H1 (cell line): ENCODE data around the gene AIFM2. TPM values are rescaled to one million over a fixed set of nuclear protein-coding genes. Genes with fewer than 3 reads are reported as not detected.

ENCODE experiments used
- CTCF ChIA-PET: fragments of 300-600 bp; sonication (Branson Sonifier 250); formaldehyde crosslinking; loops from one replicate; lab custom pipeline; 2021; ENCODE audit not compliant: partially characterized antibody; lab: Charles Lee
- POLR2A ChIA-PET: fragments of 300-600 bp; sonication (Branson Sonifier 250); formaldehyde crosslinking; loops from one replicate; lab custom pipeline; 2021; ENCODE audit warnings: inconsistent platforms; ENCODE audit not compliant: partially characterized antibody; lab: Charles Lee
- DNase-seq, 2 experiments: peaks; one replicate each; pipeline versions ENCODE4 v3.0.0 to v3.0.0-alpha.2; 2010 to 2022; ENCODE audit warnings: low spot score in 2 of 2, low read depth in 1 of 2, mixed read lengths in 1 of 2
- FAIRE-seq: peaks from 2 replicates; lab custom pipeline; 2011; peaks lifted over from hg19 to GRCh38; lab: Jason Lieb, UNC
- H2AFZ ChIP-seq: 2 replicates; pipeline ENCODE4 v1.8.1; 2012; ENCODE audit warnings: low read length, inconsistent platforms
- H2AK5ac ChIP-seq: 2 replicates; pipeline ENCODE4 v1.6.1; 2013; ENCODE audit warnings: low read depth, low read length
- H2BK120ac ChIP-seq: replicated peaks from 2 replicates; pipeline ENCODE3; 2013; ENCODE audit warnings: low read depth, low read length, inconsistent platforms
- H2BK12ac ChIP-seq: 2 replicates; pipeline ENCODE4 v1.6.1; 2013; ENCODE audit warnings: low read depth, low read length
- H2BK15ac ChIP-seq: 2 replicates; pipeline ENCODE4 v1.6.1; 2013; ENCODE audit warnings: low read length
- H2BK20ac ChIP-seq: 2 replicates; pipeline ENCODE4 v1.6.1; 2013; ENCODE audit warnings: low read length
- H2BK5ac ChIP-seq: 2 replicates; pipeline ENCODE4 v1.6.1; 2013; ENCODE audit warnings: low read depth, low read length
- H3K14ac ChIP-seq: 2 replicates; pipeline ENCODE4 v1.6.1; 2013; ENCODE audit warnings: inconsistent platforms; ENCODE audit not compliant: insufficient read length
- H3K18ac ChIP-seq: 2 replicates; pipeline ENCODE4 v1.6.1; 2013; ENCODE audit warnings: low read length; ENCODE audit errors: extremely low read depth
- H3K23ac ChIP-seq: 2 replicates; pipeline ENCODE4 v1.6.1; 2013; ENCODE audit warnings: inconsistent platforms; ENCODE audit not compliant: insufficient read length
- H3K23me2 ChIP-seq: 2 replicates; pipeline ENCODE4 v1.6.1; 2013; ENCODE audit warnings: low read depth, low read length
- H3K27ac ChIP-seq: 2 replicates; pipeline ENCODE4 v1.6.1; 2011; ENCODE audit warnings: low read depth, low read length, inconsistent platforms
- H3K27me3 ChIP-seq, 4 experiments: replicated peaks in 1 of 4; 1 replicate in 1 of 4; 2 replicates in 3 of 4; pipeline versions ENCODE4 v1.6.1 to v1.8.1; 2011 to 2013; ENCODE audit warnings: low read length in 3 of 4, mild to moderate bottlenecking in 3 of 4, inconsistent platforms in 2 of 4, mixed read lengths in 2 of 4, moderate library complexity in 1 of 4; ENCODE audit not compliant: control insufficient read depth in 3 of 4, insufficient read depth in 3 of 4; ENCODE audit errors: extremely low read depth in 1 of 4
- H3K36me3 ChIP-seq, 4 experiments: 2 replicates each; pipeline versions ENCODE4 v1.6.1 to v1.8.1; 2011 to 2013; ENCODE audit warnings: mild to moderate bottlenecking in 4 of 4, low read length in 3 of 4, moderate library complexity in 2 of 4, control low read depth in 1 of 4, inconsistent platforms in 1 of 4; ENCODE audit not compliant: insufficient read depth in 4 of 4, control insufficient read depth in 2 of 4
- H3K4ac ChIP-seq: replicated peaks from 2 replicates; pipeline ENCODE3; 2013; ENCODE audit warnings: low read length, low read depth, mixed read lengths, inconsistent platforms; ENCODE audit not compliant: insufficient read length
- H3K4me1 ChIP-seq, 4 experiments: replicated peaks in 1 of 4; 1 replicate in 1 of 4; 2 replicates in 3 of 4; pipeline versions ENCODE4 v1.6.1 to v1.8.1; 2011 to 2013; ENCODE audit warnings: low read length in 3 of 4, inconsistent platforms in 2 of 4, mixed read lengths in 1 of 4; ENCODE audit not compliant: insufficient read depth in 4 of 4, control insufficient read depth in 3 of 4
- H3K4me2 ChIP-seq, 2 experiments: 2 replicates each; pipeline versions ENCODE4 v1.6.1 to v1.8.1; 2011 to 2013; ENCODE audit warnings: low read depth in 2 of 2, low read length in 2 of 2, control low read depth in 1 of 2, inconsistent platforms in 1 of 2, mild to moderate bottlenecking in 1 of 2; ENCODE audit not compliant: insufficient read depth in 1 of 2
- H3K4me3 ChIP-seq, 4 experiments: fragments of 200-600, 300-600 bp in 1 of 4; sonication (generic), shearing (Covaris generic), sonication (Bioruptor Twin) in 1 of 4; 2 replicates each; pipeline versions ENCODE4 v1.5.1 to v1.8.1; 2011 to 2016; ENCODE audit warnings: low read length in 4 of 4, low read depth in 3 of 4, control low read depth in 2 of 4, inconsistent platforms in 2 of 4, mild to moderate bottlenecking in 2 of 4, mixed read lengths in 1 of 4, moderate library complexity in 1 of 4; ENCODE audit not compliant: insufficient read depth in 2 of 4; ENCODE audit errors: extremely low read depth in 1 of 4
- H3K56ac ChIP-seq: replicated peaks from 2 replicates; pipeline ENCODE3; 2013; ENCODE audit warnings: low read depth, mild to moderate bottlenecking, mixed read lengths, low read length, inconsistent platforms; ENCODE audit not compliant: insufficient read length
- H3K79me1 ChIP-seq: 2 replicates; pipeline ENCODE4 v1.6.1; 2013; ENCODE audit warnings: low read depth, low read length, control low read depth
- H3K79me2 ChIP-seq, 2 experiments: 2 replicates each; pipeline versions ENCODE4 v1.6.1 to v1.8.1; 2012 to 2013; ENCODE audit warnings: low read length in 2 of 2, mild to moderate bottlenecking in 2 of 2, inconsistent platforms in 1 of 2; ENCODE audit not compliant: insufficient read depth in 2 of 2, control insufficient read depth in 1 of 2
- H3K9ac ChIP-seq, 4 experiments: replicated peaks in 1 of 4; 1 replicate in 1 of 4; 2 replicates in 3 of 4; pipeline versions ENCODE4 v1.6.1 to v1.8.1; 2011 to 2013; ENCODE audit warnings: low read depth in 3 of 4, low read length in 3 of 4, control low read depth in 2 of 4, mild to moderate bottlenecking in 2 of 4, moderate library complexity in 2 of 4, inconsistent platforms in 1 of 4; ENCODE audit errors: extremely low read depth in 1 of 4
- H3K9me3 ChIP-seq, 2 experiments: 2 replicates each; pipeline versions ENCODE4 v1.6.1 to v1.8.1; 2012 to 2013; ENCODE audit warnings: mild to moderate bottlenecking in 2 of 2, moderate library complexity in 2 of 2, control low read depth in 1 of 2, inconsistent platforms in 1 of 2, low read depth in 1 of 2, low read length in 1 of 2, mixed read lengths in 1 of 2; ENCODE audit not compliant: insufficient read depth in 2 of 2
- H4K20me1 ChIP-seq, 2 experiments: replicated peaks in 1 of 2; 2 replicates each; pipeline versions ENCODE3 to v1.8.1; 2011 to 2013; ENCODE audit warnings: inconsistent platforms in 2 of 2, low read length in 2 of 2, mild to moderate bottlenecking in 1 of 2; ENCODE audit not compliant: insufficient read depth in 2 of 2, control insufficient read depth in 1 of 2
- H4K5ac ChIP-seq: 2 replicates; pipeline ENCODE4 v1.6.1; 2013; ENCODE audit warnings: low read length, low read depth, mixed read lengths, inconsistent platforms; ENCODE audit not compliant: insufficient read length
- H4K8ac ChIP-seq: 2 replicates; pipeline ENCODE4 v1.8.0; 2013; ENCODE audit warnings: mild to moderate bottlenecking, moderate library complexity, low read length, inconsistent platforms; ENCODE audit not compliant: insufficient read depth; ENCODE audit errors: extremely low read depth
- H4K91ac ChIP-seq: replicated peaks from 2 replicates; pipeline ENCODE3; 2013; ENCODE audit warnings: low read length, mixed read lengths, inconsistent platforms; ENCODE audit not compliant: insufficient read length
- HDAC6 ChIP-seq: IDR thresholded peaks from one replicate; pipeline ENCODE4 v1.7.1; 2012; ENCODE audit warnings: low read depth, mild to moderate bottlenecking, inconsistent platforms, low read length, moderate library complexity
- WGBS, 2 experiments: shearing (Covaris generic) in 1 of 2; methylation state at CpG; one replicate each; pipeline versions ENCODE4 v1.1.6 to v1.1.7; 2013 to 2015; ENCODE audit warnings: low lambda C conversion rate in 2 of 2, mixed read lengths in 2 of 2, inconsistent platforms in 1 of 2, low coverage in 1 of 2, missing lambda C conversion rate in 1 of 2; ENCODE audit not compliant: insufficient replicate concordance in 2 of 2, insufficient coverage in 1 of 2, insufficient read length in 1 of 2; ENCODE audit errors: extremely low coverage in 1 of 2, missing lambda C conversion rate in 1 of 2; 5-methylcytosine and 5-hydroxymethylcytosine counted together
- polyA plus RNA-seq, 7 experiments: library from polyadenylated mRNA; depleted of rRNA in 3 of 7; stranded (reverse) in 5 of 7; unstranded in 2 of 7; fragments of >200 nt in 5 of 7; fragments of 200-250 nt in 2 of 7; gene quantifications; 1 replicate in 5 of 7; 2 replicates in 1 of 7; 4 replicates in 1 of 7; pipeline versions ENCODE4 v1.2.1 to v1.2.3, GENCODE V29; 2011 to 2013; ENCODE audit warnings: missing spikeins in 2 of 7, mixed read lengths in 2 of 7
- total RNA-seq: library from RNA; stranded (reverse); fragmentation: NEBNext Ultra II Directional; extraction: Animal tissue kit (Norgen Biotek cat#: 25700); gene quantifications from 2 replicates; pipeline ENCODE4 v1.2.1, GENCODE V29; 2021

AIFM2 gene
- total and polyA plus RNA-seq, 2 of the 8 experiments (the other 6 are each of a cell fraction or from before 2014, with no cell fraction given): 4.0 TPM

DNA sequence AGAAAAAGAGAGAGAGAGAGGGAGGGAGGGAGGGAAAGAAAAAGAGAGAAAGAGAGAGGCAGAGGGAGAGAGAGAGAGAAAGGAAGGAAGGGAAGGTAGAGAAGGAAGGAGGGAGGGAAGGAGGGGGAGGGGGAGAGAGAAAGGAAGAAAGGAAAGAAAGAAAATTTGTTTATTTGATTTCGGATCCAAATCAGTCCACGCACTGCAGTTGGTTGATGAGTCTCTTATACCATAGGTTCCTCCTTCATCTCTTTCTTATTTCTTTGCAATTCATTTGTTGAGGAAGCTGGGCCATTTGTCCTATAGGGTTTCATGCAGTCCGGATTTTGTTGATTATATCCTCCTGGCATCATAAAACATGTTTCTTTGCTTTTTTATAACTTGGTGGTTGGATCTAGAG lies 34.4 kb downstream of the AIFM2 start:
- Histone ChIP-seq H4K8ac (no peak overlapping the region), H2BK20ac (no peak overlapping the region), H3K79me1 (no peaks in the 10 kb centered on the region), H2BK12ac (no peak overlapping the region), H4K5ac (no peak overlapping the region), H2AK5ac (no peak overlapping the region), H2BK120ac (no peak overlapping the region), H3K4me1 (no peaks in the 10 kb centered on the region), H3K4me2 (no peak overlapping the region), H3K9ac (no peak overlapping the region), H2AFZ (no peak overlapping the region), H3K4ac (no peak overlapping the region), H3K14ac (no peak overlapping the region), H3K56ac (no peak overlapping the region), H2BK5ac (no peak overlapping the region), H4K20me1 (no peaks in the 10 kb centered on the region), H3K9me3 (no peaks in the 10 kb centered on the region), H3K27me3 (no peaks in the 10 kb centered on the region; a peak in 1 of 7 replicates), H3K36me3 (no peaks in the 10 kb centered on the region), H3K27ac (no peak overlapping the region), H4K91ac (no peak overlapping the region), H2BK15ac (no peak overlapping the region), H3K18ac (no peak overlapping the region), H3K4me3 (no peak overlapping the region), H3K23me2 (no peaks in the 10 kb centered on the region), H3K79me2 (no peaks in the 10 kb centered on the region), H3K23ac (no peak overlapping the region)
- ChIA-PET POLR2A (no interaction called here), CTCF (interaction anchor here (1.8 to 13.4 kb wide), 3 partner anchors 12 to 49 kb away, joined by 5 to 155 read pairs (median 5); partner anchors contain the start of gene TYSND1)
- FAIRE-seq: no peak
- 97% methylated on average over 3 of the region's 3 CpGs; no CpG with 5 or more reads in 1 of the 2 experiments for WGBS, 2 experiments
- no peak for DNase-seq
- TF ChIP-seq HDAC6: no peak
